Psoas muscle (tissue), 8 donors: ENCODE measurements around the gene RIN3. TPM values are rescaled to one million over a fixed set of nuclear protein-coding genes. Genes with fewer than 3 reads are reported as not detected.

Experiments used
- ATAC-seq, 4 donors: fragments of 200-7000 bp; cut with Tn5 transposase; one replicate each; pipeline ENCODE4 v1.9.1; 2020; ENCODE audit warnings: moderate library complexity in 3 of 4, mild to moderate bottlenecking in 2 of 4
- DNase-seq, 2 donors: peaks; one replicate each; pipeline ENCODE4 v3.0.0-alpha.2; 2020
- H3K27ac ChIP-seq: fragments of 200-600 bp; one replicate; pipeline ENCODE4 v1.8.0; 2022
- H3K27me3 ChIP-seq, 3 donors: fragments of 200-600 bp in 1 of 3; one replicate each; pipeline versions ENCODE4 v1.6.1 to v1.8.0; 2013 to 2022; ENCODE audit warnings: low read length in 2 of 3, mild to moderate bottlenecking in 2 of 3, moderate library complexity in 1 of 3; ENCODE audit not compliant: insufficient read depth in 3 of 3
- H3K36me3 ChIP-seq, 2 donors: fragments of 200-600 bp in 1 of 2; one replicate each; pipeline versions ENCODE4 v1.6.1 to v1.8.0; 2013 to 2022; ENCODE audit warnings: low read depth in 1 of 2, mild to moderate bottlenecking in 1 of 2, moderate library complexity in 1 of 2; ENCODE audit not compliant: insufficient read depth in 1 of 2
- H3K4me1 ChIP-seq: fragments of 200-600 bp; one replicate; pipeline ENCODE4 v1.8.0; 2022
- H3K4me3 ChIP-seq: fragments of 200-600 bp; one replicate; pipeline ENCODE4 v1.8.0; 2022; ENCODE audit warnings: mild to moderate bottlenecking
- H3K9me3 ChIP-seq: fragments of 200-600 bp; one replicate; pipeline ENCODE4 v1.8.0; 2022
- WGBS, 3 donors: extraction: QIAGEN DNeasy Blood & Tissue Kit; methylation state at CpG; one replicate each; pipeline versions ENCODE4 v1.1.6 to v1.1.7; 2013; 5-methylcytosine and 5-hydroxymethylcytosine counted together
- intact Hi-C, 2 donors: fragments of 100-400 bp; cut with DNase I; formaldehyde crosslinking; loops; one replicate each; pipeline versions ENCODE4 v1.11.0 to v1.14.2; 2022
- polyA plus RNA-seq, 3 donors: library from polyadenylated mRNA; stranded (reverse); fragments of 200-250 nt; gene quantifications; one replicate each; pipeline ENCODE4 v1.2.3, GENCODE V29; 2013
- total RNA-seq, 4 donors: library from RNA; stranded (reverse); fragmentation: NEBNext Ultra II Directional in 2 of 4; extraction: Animal tissue kit (Norgen Biotek cat#: 25700) in 2 of 4; gene quantifications; one replicate each; pipeline versions ENCODE4 v1.2.1 to v1.2.4, GENCODE V29; 2021 to 2023
- TF ChIP-seq, protein P1 (sequence below): fragments of 200-600 bp; IDR thresholded peaks from one replicate; pipeline ENCODE4 v1.8.0; 2022; ENCODE audit warnings: antibody characterized with exemption
- donor health status: healthy with polysubstance abuse.
- donor health status: DM: no; HTN: no; CAD: no; lungs with moderate emphysema.
- donor health status: Bipolar disorder and iron deficiency.
- donor health status: healthy.
- donor health status: DM: yes; HTN: yes; CAD: no.
- donor health status: DM: no; HTN: no; CAD: no.
- donor health status: DM: no; HTN: no; CAD: no.
- donor health status: DM: yes; HTN: yes; CAD: no.

Gene RIN3
- total and polyA plus RNA-seq, 7 donors, result 1.2 to 8.7 (median 3.8) TPM

DNA sequence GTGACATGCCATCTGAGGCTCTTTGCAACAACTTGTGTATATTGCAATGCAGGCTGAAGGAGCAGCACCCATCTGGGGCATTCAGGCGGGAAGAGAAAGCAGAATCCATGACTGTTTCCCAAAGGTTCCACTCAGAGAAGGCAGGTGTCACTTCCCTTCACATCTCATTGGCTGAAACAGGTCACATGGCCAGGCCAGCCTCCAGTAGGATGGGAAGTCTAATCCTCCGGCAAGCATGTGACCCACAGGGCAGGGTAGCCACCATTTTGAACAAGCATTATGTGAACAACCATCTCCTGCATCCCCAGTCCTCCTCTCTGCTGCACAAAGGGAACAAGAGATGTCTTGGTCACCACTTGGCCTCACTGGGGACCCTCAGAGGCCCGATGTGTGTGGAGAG, 70.6 kb downstream of the RIN3 start:
- intact Hi-C loops, result no loop called here
- ATAC-seq, result no peak
- 92 to 98% (median 93%) methylated on average over 3 of the region's 3 CpGs for WGBS, 3 donors
- TF ChIP-seq, protein P1, sequence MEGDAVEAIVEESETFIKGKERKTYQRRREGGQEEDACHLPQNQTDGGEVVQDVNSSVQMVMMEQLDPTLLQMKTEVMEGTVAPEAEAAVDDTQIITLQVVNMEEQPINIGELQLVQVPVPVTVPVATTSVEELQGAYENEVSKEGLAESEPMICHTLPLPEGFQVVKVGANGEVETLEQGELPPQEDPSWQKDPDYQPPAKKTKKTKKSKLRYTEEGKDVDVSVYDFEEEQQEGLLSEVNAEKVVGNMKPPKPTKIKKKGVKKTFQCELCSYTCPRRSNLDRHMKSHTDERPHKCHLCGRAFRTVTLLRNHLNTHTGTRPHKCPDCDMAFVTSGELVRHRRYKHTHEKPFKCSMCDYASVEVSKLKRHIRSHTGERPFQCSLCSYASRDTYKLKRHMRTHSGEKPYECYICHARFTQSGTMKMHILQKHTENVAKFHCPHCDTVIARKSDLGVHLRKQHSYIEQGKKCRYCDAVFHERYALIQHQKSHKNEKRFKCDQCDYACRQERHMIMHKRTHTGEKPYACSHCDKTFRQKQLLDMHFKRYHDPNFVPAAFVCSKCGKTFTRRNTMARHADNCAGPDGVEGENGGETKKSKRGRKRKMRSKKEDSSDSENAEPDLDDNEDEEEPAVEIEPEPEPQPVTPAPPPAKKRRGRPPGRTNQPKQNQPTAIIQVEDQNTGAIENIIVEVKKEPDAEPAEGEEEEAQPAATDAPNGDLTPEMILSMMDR, result no peak
- no peak overlapping the region for H3K27ac ChIP-seq
- no peaks in the 10 kb centered on the region for H3K9me3 ChIP-seq
- no peaks in the 10 kb centered on the region for H3K36me3 ChIP-seq
- no peak overlapping the region for H3K4me3 ChIP-seq
- no peaks in the 10 kb centered on the region for H3K4me1 ChIP-seq
- no peaks in the 10 kb centered on the region for H3K27me3 ChIP-seq
- DNase-seq, result no peak

DNA sequence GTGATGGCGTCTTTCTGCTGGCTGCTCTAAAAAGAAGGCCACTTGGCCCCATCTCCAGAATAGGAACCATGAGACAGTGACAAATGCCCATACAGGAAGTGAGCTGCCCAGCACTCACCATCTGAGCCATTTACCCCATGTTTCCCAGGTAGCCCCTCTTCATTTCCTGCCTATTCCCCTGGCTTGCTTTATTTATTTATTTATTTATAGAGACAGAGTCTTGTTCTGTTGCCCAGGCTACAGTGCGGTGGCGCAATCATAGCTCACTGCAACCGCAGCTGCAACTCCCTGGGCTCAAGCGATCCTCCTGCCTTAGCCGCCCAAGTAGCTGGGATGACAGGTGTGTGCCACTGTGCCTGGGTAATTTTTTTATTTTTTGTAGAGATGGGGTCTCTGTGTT, 71.2 kb downstream of the RIN3 start:
- no peak for DNase-seq
- no peak for ATAC-seq
- H3K36me3 ChIP-seq, result no peaks in the 10 kb centered on the region
- WGBS, 3 donors, result 82 to 93% (median 86%) methylated on average over 6 of the region's 6 CpGs
- H3K4me1 ChIP-seq, result no peaks in the 10 kb centered on the region
- no peaks in the 10 kb centered on the region for H3K27me3 ChIP-seq
- H3K9me3 ChIP-seq, result no peaks in the 10 kb centered on the region
- TF ChIP-seq, protein P1, result no peak
- H3K27ac ChIP-seq, result no peak overlapping the region
- H3K4me3 ChIP-seq, result no peak overlapping the region
- intact Hi-C loops, result no loop called here

DNA sequence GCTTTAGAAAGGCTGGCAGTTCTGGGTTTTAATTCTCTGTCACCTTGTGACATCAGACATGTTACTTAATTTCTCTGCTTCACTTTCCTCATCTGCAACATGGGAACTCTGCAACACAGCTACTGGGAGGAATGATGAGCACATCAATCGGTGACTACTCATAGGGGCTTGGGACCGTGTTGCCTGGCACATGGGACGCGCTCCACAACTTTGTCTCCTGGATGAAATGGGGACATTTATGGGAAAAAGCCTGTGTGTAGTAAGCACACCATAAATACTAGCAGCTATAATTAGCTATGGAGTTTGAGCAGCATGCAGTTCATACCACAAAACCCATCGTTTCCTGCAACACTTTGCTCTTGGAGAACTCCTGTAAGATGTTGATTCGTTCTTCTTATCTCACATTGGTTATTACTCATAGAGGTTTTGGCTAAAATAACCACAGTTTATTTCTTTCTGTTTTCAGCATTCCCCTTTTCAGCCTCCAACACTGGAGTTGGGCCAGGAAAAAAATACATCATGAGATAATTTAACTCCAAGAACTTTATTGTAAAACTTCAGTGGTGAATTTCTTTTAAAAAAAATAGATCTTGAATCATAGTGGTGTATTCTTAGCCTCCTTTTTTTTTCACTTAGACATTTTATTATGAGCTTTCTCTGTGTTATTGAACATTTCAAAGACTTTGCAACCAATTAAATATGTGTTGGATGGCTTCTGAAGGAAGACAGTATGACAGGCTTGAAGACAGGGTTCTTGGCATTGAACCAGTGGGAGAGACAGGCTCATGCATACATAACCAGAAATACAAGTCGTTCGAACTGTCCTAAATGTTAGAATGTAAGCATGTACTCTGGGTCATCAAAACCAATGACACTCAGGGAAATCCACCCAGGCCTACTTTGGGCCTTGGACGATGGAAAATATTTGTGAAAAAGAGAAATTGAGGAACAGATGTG, 72.7 kb downstream of the RIN3 start:
- WGBS, 3 donors, result 50 to 55% (median 54%) methylated on average over 9 of the region's 9 CpGs
- DNase-seq, result no peak

DNA sequence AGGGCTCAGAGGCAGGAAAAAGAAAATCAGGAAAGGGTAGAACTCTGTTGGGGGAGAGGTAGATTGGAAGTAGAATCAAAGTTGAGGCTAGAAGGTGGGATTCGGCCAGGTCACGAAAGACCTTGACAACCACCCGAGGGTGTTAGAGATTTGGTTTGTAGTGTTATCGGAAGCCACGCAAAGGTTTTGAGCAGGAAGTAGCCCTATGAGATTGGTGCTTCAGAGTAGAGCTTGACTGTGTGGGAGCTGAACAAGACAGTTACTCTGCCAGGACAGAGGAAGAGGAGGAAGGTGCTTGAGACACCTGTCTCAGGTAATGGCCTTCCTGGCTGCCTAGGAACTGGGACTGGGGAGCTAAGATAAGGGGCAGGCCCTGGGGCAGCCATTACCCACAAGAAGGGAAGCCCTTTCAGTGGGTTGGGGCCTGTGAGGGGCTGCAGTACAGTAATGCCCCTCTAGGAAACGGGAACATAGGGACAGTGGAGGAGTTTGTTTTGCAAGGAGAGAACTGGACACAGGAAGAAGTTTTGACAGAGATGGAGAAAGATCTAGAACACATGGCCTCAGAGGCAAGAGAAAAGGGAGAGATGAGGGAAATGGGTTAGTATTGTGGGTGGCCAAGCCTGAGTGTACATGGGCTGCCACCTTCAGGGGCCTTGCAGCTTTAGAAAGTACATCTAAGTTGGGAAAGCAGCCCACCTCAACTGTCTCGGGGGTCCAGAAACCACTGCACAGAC, 73.5 kb downstream of the RIN3 start:
- ATAC-seq, result no peak
- 90 to 93% (median 92%) methylated on average over 7 of the region's 7 CpGs for WGBS, 3 donors
- intact Hi-C loops, result no loop called here

More for the DNA sequence above, 72.7 kb downstream of the RIN3 start:
- ATAC-seq, result no peak
- Histone ChIP-seq H3K27ac (peak overlapping the region; percentile 21), H3K4me1 (no peaks in the 10 kb centered on the region), H3K36me3 (no peaks in the 10 kb centered on the region), H3K27me3 (no peaks in the 10 kb centered on the region), H3K9me3 (peaks cover 3% of the 10 kb centered on the region), H3K4me3 (no peak overlapping the region)
- TF ChIP-seq, protein P1, result no peak
- intact Hi-C loops, result no loop called here

More for the DNA sequence above, 73.5 kb downstream of the RIN3 start:
- TF ChIP-seq, protein P1, result no peak
- DNase-seq, result no peak
- Histone ChIP-seq H3K36me3 (no peaks in the 10 kb centered on the region), H3K27ac (peak overlapping the region; percentile 21), H3K4me1 (no peaks in the 10 kb centered on the region), H3K27me3 (no peaks in the 10 kb centered on the region), H3K4me3 (no peak overlapping the region), H3K9me3 (peaks cover 11% of the 10 kb centered on the region)
